Bronchial epithelial cell (primary cell): ENCODE data around the gene SCAI. TPM values are rescaled to one million over a fixed set of nuclear protein-coding genes. Genes with fewer than 3 reads are reported as not detected.
"Not testable (repeated sequence)": the region's sequence is repeated elsewhere in the genome, so short reads cannot be mapped to it uniquely, and the experiment has no call there.

Experiments used
- DNase-seq: peaks from one replicate; pipeline ENCODE4 v3.0.0-alpha.2; 2010; ENCODE audit warnings: low read depth
- FAIRE-seq: peaks from 2 replicates; lab custom pipeline; 2011; peaks lifted over from hg19 to GRCh38; lab: Jason Lieb, UNC
- H3K27me3 ChIP-seq: 2 replicates; pipeline ENCODE4 v1.5.1; 2011; ENCODE audit warnings: low read length; ENCODE audit not compliant: control insufficient read depth, insufficient read depth
- H3K36me3 ChIP-seq: 2 replicates; pipeline ENCODE4 v1.5.1; 2011; ENCODE audit warnings: low read length; ENCODE audit not compliant: control insufficient read depth, insufficient read depth
- H3K4me3 ChIP-seq: 2 replicates; pipeline ENCODE4 v1.5.1; 2011; ENCODE audit warnings: mild to moderate bottlenecking, low read depth, low read length, control low read depth
- CTCF ChIP-seq: IDR thresholded peaks from 2 replicates; pipeline ENCODE4 v1.5.1; 2011; ENCODE audit warnings: mild to moderate bottlenecking, moderate library complexity, low read length, control low read depth, inconsistent platforms; ENCODE audit not compliant: insufficient read depth, severe bottlenecking
- total RNA-seq: library from RNA; depleted of rRNA; stranded (reverse); fragments of >200 nt; gene quantifications from 2 replicates; pipeline ENCODE4 v1.2.1, GENCODE V29; 2014

SCAI gene
- total RNA-seq, 1 donor from 2014 or later, result 7.1 TPM

DNA sequence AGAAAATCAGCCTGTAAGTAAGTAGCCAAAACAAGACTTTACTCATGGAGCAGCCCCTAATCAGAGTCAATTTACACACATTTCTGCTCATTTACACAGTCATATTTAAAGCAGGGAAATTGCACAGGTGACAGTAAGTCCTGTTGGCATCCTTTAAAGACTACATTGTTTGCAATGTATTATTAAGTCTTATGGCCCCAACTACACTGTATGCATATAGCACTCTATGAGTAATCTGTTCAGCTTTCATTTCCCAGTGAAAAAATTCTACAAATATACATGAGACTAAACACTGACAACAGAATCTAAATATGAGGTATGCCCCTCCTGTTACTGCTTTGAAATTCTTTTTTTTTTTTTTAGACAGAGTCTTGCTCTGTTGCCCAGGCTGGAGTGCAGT lies 26.6 kb upstream of the SCAI start:
- no peak for FAIRE-seq
- no peak overlapping the region for H3K4me3 ChIP-seq
- H3K27me3 ChIP-seq, result no peaks in the 10 kb centered on the region
- TF ChIP-seq CTCF, result no peak
- no peaks in the 10 kb centered on the region for H3K36me3 ChIP-seq
- no peak for DNase-seq

DNA sequence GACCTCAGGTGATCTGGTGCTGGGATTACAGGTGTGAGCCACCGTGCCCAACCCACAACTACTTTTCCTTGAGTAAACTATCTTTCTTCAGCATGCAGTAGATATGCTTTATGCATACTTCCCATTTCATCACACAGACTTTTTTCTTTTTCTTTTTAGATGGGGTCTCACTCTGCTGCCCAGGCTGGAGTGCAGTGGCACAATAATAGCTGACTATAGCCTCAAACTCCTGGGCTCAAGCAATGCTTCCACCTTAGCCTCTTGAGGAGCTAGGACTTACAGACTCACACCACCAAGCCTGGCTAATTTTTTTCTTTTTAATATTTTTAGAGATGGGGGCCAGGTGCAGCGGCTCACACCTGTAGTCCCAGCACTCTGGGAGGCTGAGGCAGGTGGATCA lies 23.4 kb upstream of the SCAI start:
- H3K36me3 ChIP-seq, result no peaks in the 10 kb centered on the region
- DNase-seq (no peak), FAIRE-seq (no peak)
- H3K27me3 ChIP-seq, result no peaks in the 10 kb centered on the region
- no peak overlapping the region for H3K4me3 ChIP-seq
- TF ChIP-seq CTCF, result no peak

DNA sequence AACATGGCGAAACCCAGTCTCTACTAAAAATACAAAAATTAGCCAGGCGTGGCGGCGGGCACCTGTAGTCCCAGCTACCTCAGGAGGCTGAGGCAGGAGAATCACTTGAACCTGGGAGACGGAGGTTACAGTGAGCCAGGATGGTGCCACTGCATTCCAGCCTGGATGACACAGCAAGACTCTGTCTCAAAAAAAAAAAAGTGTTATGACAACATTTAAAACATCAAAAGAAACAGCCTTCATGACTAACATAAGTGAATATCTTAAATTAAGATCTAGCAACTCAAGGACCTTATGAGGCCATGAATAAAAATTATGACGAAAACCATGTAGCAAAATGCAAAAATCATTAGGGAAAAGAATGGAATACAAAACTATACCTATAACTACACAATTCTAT lies 19.6 kb upstream of the SCAI start:
- not testable (repeated sequence) for DNase-seq, H3K36me3 ChIP-seq, H3K4me3 ChIP-seq, H3K27me3 ChIP-seq, FAIRE-seq

DNA sequence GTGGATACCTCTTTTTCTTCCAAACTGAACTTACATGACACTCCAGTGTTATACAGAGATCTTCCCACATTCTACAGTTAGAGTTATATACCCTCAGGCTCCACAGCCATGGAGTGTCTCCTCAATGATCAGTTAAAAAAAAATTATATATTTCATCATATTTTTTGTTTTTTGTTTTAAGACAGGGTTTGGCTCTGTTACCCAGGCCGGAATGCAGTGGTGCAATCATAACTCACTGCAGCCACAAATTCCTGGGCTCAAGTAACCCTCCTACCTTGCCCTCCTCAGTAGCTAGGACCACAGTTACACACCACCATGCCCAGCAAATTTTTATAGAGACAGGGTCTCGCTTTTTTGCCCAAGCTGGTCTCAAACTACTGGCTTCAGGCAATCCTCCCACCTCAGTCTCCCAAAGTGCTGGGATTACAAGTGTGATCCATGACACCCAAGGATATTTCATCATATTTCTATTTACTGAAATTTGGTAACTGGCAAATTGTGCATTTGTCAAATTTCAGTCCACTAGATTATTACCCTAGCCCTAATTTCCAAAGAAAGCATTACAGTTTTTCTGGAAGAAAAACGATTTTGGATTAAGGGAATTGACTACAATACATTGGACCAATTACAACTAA lies 18.1 kb upstream of the SCAI start:
- H3K27me3 ChIP-seq, result no peaks in the 10 kb centered on the region
- no peak overlapping the region for H3K4me3 ChIP-seq
- FAIRE-seq, result no peak
- DNase-seq, result no peak
- no peak for TF ChIP-seq CTCF
- H3K36me3 ChIP-seq, result no peaks in the 10 kb centered on the region

- H3K36me3 ChIP-seq, result no peaks in the 10 kb centered on the region
- no peak for DNase-seq
- H3K27me3 ChIP-seq, result no peaks in the 10 kb centered on the region
- no peak overlapping the region for H3K4me3 ChIP-seq
- no peak for TF ChIP-seq CTCF
- FAIRE-seq, result no peak
Observed at GRCh38 chr9:125160750-125161149, 17.4 kb upstream of the SCAI start.

- Histone ChIP-seq H3K27me3 (no peaks in the 10 kb centered on the region), H3K4me3 (no peak overlapping the region), H3K36me3 (peaks cover 7% of the 10 kb centered on the region)
- FAIRE-seq, result no peak
- TF ChIP-seq CTCF, result no peak
- DNase-seq, result no peak
Observed at GRCh38 chr9:125156551-125156950, 13.2 kb upstream of the SCAI start.
